HCT116 (cell line): Measurements from ENCODE around the gene PRKACA.

Source experiments
- CEBPB ChIP-seq: IDR thresholded peaks from 2 replicates; pipeline ENCODE4 v1.6.1; 2012; ENCODE audit warnings: low read depth
- EGR1 ChIP-seq: IDR thresholded peaks from 2 replicates; pipeline ENCODE4 v1.6.1; 2012; ENCODE audit warnings: low read depth
- EZH2 ChIP-seq: fragments of 200-600 bp; sonication (generic); IDR thresholded peaks from 2 replicates; pipeline ENCODE4 v1.6.1; 2017; ENCODE audit warnings: antibody characterized with exemption, mixed run types
- POLR2A ChIP-seq: IDR thresholded peaks from 2 replicates; pipeline ENCODE4 v1.7.0; 2011; ENCODE audit warnings: borderline replicate concordance; ENCODE audit not compliant: insufficient read depth, insufficient read length; ENCODE audit errors: extremely low read depth
- POLR2AphosphoS5 ChIP-seq: IDR thresholded peaks from 2 replicates; pipeline ENCODE4 v1.6.1; 2011; ENCODE audit warnings: mild to moderate bottlenecking, low read depth, low read length, moderate library complexity
- RAD21 ChIP-seq: IDR thresholded peaks from 2 replicates; pipeline ENCODE4 v1.6.1; 2012; ENCODE audit warnings: low read depth, mild to moderate bottlenecking
- SIN3A ChIP-seq: IDR thresholded peaks from 2 replicates; pipeline ENCODE4 v1.6.1; 2012; ENCODE audit warnings: low read depth
- TCF7L2 ChIP-seq: IDR thresholded peaks from 2 replicates; pipeline ENCODE4 v1.7.0; 2011; ENCODE audit warnings: borderline replicate concordance, inconsistent platforms; ENCODE audit not compliant: insufficient read depth, insufficient read length; ENCODE audit errors: extremely low read depth
- ZNF274 ChIP-seq: fragments of 200-500 bp; sonication (Bioruptor generic); IDR thresholded peaks from 2 replicates; pipeline ENCODE4 v1.6.1; 2014; ENCODE audit warnings: mild to moderate bottlenecking, low read depth, low read length, inconsistent platforms
- TF ChIP-seq, protein P1 (sequence below), 3 experiments: fragments of 200-600 bp in 1 of 3; sonication (generic) in 1 of 3; IDR thresholded peaks in 2 of 3; conservative IDR thresholded peaks in 1 of 3; 2 replicates each; pipeline ENCODE4 v1.5.1; 2012 to 2017; ENCODE audit warnings: low read depth in 2 of 3, low read length in 2 of 3, antibody characterized with exemption in 1 of 3, borderline replicate concordance in 1 of 3, control low read depth in 1 of 3, mild to moderate bottlenecking in 1 of 3, mixed read lengths in 1 of 3, mixed run types in 1 of 3, moderate library complexity in 1 of 3; ENCODE audit not compliant: insufficient read depth in 1 of 3
- TF ChIP-seq, protein P2 (sequence below): IDR thresholded peaks from 2 replicates; pipeline ENCODE4 v1.6.1; 2012; ENCODE audit warnings: low read depth

DNA sequence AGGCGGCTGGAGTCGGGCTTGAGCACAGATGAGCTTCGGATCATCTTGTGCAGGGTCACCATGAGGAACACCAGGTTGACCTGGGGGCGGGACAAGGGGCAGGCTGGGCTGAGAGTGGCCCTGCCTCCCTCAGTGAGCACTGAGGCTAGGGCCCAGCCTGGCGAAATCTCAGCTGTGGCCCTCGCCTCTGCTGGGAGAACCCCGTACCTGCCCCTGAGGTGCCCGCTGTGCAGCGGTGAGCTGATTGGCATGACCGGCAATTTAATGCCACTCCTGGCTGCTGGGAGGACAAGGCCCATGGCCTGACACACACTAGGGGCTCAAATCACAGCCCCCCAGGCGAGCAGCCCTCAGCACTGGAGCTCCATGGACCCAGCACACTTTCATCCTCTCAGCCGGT is 38.6 kb upstream of the PRKACA start:
- TF ChIP-seq POLR2A (no peak), EZH2 (no peak), POLR2AphosphoS5 (no peak), ZNF274 (no peak), RAD21 (no peak), TCF7L2 (no peak), CEBPB (no peak), SIN3A (no peak), EGR1 (no peak)
- TF ChIP-seq, protein P1, sequence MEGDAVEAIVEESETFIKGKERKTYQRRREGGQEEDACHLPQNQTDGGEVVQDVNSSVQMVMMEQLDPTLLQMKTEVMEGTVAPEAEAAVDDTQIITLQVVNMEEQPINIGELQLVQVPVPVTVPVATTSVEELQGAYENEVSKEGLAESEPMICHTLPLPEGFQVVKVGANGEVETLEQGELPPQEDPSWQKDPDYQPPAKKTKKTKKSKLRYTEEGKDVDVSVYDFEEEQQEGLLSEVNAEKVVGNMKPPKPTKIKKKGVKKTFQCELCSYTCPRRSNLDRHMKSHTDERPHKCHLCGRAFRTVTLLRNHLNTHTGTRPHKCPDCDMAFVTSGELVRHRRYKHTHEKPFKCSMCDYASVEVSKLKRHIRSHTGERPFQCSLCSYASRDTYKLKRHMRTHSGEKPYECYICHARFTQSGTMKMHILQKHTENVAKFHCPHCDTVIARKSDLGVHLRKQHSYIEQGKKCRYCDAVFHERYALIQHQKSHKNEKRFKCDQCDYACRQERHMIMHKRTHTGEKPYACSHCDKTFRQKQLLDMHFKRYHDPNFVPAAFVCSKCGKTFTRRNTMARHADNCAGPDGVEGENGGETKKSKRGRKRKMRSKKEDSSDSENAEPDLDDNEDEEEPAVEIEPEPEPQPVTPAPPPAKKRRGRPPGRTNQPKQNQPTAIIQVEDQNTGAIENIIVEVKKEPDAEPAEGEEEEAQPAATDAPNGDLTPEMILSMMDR (IDR thresholded peaks at IDR 0.05 in 2 of 3, conservative IDR thresholded peaks at IDR 0.05 in 1 of 3; ENCODE audit: borderline replicate concordance in 1 of 3, insufficient read depth in 1 of 3, low read depth in 2 of 3, low read length in 2 of 3): no peak
- TF ChIP-seq, protein P2, sequence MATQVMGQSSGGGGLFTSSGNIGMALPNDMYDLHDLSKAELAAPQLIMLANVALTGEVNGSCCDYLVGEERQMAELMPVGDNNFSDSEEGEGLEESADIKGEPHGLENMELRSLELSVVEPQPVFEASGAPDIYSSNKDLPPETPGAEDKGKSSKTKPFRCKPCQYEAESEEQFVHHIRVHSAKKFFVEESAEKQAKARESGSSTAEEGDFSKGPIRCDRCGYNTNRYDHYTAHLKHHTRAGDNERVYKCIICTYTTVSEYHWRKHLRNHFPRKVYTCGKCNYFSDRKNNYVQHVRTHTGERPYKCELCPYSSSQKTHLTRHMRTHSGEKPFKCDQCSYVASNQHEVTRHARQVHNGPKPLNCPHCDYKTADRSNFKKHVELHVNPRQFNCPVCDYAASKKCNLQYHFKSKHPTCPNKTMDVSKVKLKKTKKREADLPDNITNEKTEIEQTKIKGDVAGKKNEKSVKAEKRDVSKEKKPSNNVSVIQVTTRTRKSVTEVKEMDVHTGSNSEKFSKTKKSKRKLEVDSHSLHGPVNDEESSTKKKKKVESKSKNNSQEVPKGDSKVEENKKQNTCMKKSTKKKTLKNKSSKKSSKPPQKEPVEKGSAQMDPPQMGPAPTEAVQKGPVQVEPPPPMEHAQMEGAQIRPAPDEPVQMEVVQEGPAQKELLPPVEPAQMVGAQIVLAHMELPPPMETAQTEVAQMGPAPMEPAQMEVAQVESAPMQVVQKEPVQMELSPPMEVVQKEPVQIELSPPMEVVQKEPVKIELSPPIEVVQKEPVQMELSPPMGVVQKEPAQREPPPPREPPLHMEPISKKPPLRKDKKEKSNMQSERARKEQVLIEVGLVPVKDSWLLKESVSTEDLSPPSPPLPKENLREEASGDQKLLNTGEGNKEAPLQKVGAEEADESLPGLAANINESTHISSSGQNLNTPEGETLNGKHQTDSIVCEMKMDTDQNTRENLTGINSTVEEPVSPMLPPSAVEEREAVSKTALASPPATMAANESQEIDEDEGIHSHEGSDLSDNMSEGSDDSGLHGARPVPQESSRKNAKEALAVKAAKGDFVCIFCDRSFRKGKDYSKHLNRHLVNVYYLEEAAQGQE: no peak
